GM19372 (cell line): ENCODE results near the gene ANXA2.
"Not testable (repeated sequence)": the region's sequence is repeated elsewhere in the genome, so short reads cannot be mapped to it uniquely, and the experiment has no call there.

Experiments used
- ATAC-seq: cut with Tn5 transposase; IDR thresholded peaks from one replicate; pipeline ENCODE4 v1.9.1; 2021; ENCODE audit warnings: mild to moderate bottlenecking, low read depth, moderate library complexity; ENCODE audit not compliant: unreplicated experiment

Gene ANXA2

GRCh38 chr15:60397772-60398445 lies at the start of gene ANXA2:
Gene ANXA2 (minus strand): TSS chr15:60397986. CDS start chr15:60386075, 11,911 bp downstream.
- peak; percentile 68 for ATAC-seq

- no peak for ATAC-seq
Observed at GRCh38 chr15:60444289-60444912, 46.6 kb upstream of the ANXA2 start.

GRCh38 chr15:60442763-60443162 lies 45.0 kb upstream of the ANXA2 start:
- no peak for ATAC-seq

DNA sequence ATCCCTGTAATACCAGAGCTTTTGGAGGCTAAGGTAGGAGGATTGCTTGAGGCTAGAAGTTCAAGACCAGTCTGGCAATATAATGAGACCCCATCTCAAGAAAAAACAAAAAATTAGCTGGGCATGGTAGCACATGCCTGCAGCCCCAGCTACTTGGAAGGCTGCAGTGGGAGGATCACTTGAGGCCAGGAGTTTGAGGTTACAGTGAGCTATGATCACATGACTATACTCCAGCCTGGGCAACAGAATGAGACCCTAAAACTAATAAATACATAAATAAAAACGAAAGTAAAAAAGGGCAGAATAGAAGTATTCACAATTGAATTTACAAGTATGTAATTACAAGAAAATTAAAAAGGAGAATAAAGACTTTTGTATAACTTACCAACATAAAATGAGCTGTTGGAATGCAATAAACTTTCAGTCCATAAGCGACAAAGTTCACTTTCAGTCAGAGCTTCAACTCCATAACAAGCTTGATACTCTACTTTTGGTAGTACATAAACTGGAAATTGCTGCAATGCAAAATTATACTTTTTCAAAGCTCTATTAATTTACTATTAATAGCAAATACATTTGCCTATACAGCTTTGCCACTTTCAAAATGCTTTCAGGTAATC lies 44.4 kb upstream of the ANXA2 start:
- ATAC-seq, result no peak

GRCh38 chr15:60441331-60441730 lies 43.5 kb upstream of the ANXA2 start:
- ATAC-seq, result no peak

DNA sequence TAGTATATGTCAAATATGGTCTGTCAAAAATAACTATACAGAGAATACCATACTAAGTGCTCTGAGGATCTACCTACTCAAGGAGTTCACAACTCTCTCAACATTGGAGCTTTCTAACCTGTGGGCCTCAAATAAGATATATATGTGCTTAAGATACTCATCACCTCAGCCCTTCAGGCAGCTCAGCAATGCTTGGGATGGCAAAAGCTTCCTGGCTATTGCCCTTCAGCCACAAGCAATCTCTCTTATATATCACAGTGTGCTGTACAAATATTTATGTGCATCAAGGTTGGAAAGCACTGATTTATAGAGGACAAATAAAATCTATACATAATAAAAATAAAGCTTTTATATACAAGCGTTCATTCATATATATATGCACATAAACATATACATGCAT lies 40.9 kb upstream of the ANXA2 start:
- ATAC-seq, result no peak

- no peak for ATAC-seq
Observed at GRCh38 chr15:60428935-60429334, 31.1 kb upstream of the ANXA2 start.

DNA sequence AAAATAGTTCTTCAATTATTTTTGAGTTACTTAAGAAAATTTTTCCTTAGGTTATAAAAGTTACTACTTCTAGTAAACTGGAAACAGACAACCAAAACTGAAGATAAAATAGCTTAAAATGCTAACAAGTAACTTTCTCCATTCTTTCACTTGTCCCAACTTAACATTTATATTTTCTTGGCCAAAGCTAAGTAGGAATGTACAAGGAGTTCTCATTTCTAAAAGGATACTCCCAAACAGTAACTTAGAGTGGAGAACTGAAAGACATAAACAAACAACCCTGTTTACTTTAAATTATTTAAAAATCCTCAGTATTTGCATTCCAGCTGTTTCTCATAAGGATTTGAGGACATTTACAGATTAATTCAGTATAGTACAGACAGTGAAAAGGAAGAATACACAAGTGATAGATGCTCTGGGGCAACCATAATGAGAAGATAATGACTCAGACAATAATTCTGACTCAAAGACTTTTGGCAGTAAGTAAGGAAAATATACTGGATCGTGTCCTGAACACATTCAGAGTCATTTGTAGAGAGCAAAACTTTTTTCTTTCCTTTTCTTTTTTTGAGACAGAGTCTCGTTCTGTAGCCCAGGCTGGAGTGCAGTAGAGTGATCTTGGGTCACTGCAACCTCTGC lies 29.2 kb upstream of the ANXA2 start:
- no peak for ATAC-seq

DNA sequence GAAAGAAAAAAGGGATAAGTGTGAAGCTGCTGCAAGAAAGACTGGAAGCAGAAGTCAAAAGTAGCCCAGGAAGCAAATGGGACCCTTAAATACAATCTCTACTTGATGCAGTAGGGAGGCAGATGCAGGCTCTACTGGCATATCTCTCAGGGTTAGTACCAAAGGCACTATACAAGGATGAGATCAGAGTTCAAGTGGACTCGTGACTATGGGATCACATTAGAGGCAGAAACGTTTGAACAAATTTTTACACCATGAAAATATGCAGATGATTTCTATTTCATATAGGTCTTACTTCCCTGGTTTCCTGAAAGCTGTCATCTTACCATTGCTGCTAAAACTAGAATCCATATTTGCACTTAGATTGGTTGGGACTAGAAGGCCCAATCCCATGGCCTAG lies 27.7 kb upstream of the ANXA2 start:
- no peak for ATAC-seq

GRCh38 chr15:60424006-60424405 lies 26.2 kb upstream of the ANXA2 start:
- no peak for ATAC-seq

- no peak for ATAC-seq
Observed at GRCh38 chr15:60423537-60423936, 25.8 kb upstream of the ANXA2 start.

GRCh38 chr15:60421544-60421943 lies 23.8 kb upstream of the ANXA2 start:
- ATAC-seq, result no peak

DNA sequence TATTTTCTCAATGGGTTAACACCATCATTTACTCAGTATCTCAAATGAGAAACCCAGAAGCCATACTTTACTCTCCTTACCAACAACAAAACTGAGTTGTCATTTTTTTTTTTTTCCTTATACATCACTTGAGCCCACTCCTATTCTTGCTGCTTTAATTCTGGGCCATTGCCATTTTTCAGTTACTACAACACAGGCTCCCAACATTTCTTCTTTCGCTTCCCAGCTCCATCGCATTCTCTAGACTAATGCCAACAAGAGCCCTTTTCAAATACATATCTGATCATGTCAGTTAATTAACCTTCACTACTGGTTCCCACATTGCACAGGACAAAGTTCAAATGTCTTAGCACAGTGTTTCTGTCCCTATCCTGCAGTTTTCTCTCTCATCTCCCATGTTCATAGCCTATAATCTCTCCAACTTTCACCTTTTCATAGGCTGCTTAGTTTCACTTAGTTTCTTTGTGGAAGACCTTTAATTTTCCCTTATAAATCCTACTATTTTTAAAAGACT lies 22.5 kb upstream of the ANXA2 start:
- ATAC-seq, result no peak

DNA sequence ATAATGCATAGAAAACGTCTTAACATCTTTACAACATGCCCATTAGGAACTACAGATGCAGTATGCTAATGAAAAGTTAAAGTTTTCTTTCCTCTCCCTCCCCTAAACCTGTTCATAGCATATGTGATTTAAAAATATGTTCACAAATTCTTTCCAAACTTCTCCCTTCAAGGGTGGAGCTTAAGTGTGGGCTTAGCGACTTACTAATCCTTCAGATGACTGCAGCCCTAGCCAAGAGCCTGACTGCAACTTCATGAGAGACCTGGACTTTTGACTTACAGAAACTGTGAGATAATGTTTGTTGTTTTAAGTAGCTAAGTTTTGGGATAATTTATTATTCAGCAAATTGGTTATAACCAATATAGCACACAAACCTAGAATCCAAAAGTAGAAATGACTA lies 22.0 kb upstream of the ANXA2 start:
- no peak for ATAC-seq

DNA sequence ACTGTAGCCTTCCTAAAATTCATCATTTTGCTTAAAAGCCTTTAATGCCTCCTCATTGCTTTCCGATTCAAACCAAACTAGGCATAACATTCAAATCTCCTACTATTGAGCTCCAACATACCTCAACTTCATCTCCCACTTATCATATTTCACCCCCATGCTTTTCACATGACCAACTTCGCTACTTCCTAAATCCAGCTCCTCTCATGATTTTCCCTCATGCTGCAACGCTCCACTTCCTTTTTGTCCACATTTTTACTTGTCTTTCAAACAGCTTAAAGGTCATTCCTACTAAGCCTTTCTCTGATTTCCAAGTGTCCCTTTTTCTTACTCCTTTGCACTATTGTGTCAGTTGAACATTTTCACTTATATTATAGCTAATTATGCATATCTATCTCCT lies 20.3 kb upstream of the ANXA2 start:
- ATAC-seq, result no peak

DNA sequence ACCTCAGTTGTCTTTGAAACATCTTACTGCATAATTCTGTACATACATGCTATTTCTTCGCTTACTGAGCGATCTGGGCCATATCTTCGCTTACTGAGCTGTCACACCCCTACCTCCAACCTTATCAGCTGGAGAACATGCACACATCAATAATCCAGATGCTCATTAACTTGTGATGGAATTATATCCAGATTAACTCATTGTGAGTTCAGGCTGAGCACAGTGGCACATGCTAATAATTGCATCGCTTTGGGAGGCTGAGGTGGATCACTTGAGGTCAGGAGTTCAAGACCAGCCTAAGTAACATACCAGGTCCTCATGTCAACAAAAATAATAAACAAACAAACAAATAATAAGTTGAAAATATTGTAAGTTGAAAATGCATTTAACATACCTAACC lies 19.3 kb upstream of the ANXA2 start:
- no peak for ATAC-seq

DNA sequence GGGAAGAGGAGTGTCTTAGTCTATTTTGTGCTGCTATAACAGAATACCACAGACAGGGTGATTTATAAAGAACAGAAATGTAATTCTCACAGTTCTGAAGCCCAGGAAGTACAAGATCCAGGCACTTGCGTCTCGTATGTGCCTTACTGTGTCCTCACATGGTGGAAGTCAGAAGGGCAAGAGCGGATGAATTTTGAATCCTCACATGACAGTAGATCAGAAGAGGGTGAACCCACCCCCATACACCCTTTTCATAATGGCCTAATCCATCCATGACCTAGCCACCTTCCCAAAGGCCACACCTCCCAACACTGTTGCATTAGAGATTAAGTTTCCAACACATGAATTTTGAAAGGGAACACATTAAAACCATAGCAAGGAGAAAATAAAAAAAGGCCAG lies 18.7 kb upstream of the ANXA2 start:
- ATAC-seq, result no peak

GRCh38 chr15:60414016-60414682 lies 16.4 kb upstream of the ANXA2 start:
- ATAC-seq, result no peak

DNA sequence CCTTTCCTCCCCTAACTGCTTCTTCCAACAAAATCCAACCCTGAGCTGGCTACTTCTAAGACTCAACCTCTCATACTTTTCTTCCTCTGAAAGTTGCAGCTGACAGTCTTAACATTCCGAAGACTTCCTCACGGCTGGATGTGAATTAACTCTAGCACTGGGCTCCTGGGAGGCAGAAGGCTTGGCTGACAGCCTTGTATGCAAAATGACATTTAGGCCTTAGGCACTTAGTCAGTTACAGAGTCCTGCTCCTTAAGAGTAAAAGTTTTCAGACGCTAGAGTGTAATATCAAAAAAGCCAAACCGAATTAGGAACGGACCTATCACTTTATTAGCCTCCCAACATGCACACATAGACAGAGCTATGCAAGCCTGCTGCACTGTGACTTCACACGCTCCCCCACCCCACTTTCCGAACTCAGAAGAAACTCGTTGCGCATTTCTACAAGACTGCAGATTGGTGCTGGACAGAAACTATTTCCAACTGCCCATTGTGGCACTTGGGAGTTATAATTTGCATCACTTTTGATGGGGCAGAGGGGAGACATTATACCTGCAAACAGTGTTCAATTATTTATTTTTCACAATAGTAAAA lies 15.5 kb upstream of the ANXA2 start:
- no peak for ATAC-seq

- not testable (repeated sequence) for ATAC-seq
Observed at GRCh38 chr15:60412807-60413206, 15.0 kb upstream of the ANXA2 start.
